Measurements from ENCODE around the gene CNTNAP2.

- TF ChIP-seq CTCF (conservative IDR thresholded peaks at IDR 0.05; ENCODE audit: low read length) (no peak), EZH2phosphoT487 (IDR thresholded peaks at IDR 0.05; ENCODE audit: borderline replicate concordance, low read depth, low read length) (no peak)
Measured at GRCh38 chr7:147861945-147862344, 1745.3 kb downstream of the CNTNAP2 start.
